HepG2 (cell line): ENCODE measurements around the gene COA3. TPM values are rescaled to one million over a fixed set of nuclear protein-coding genes. Genes with fewer than 3 reads are reported as not detected.

Source experiments
- DNMT3B ChIP-seq: conservative IDR thresholded peaks from 2 replicates; pipeline ENCODE4 v1.6.1; 2016; ENCODE audit warnings: missing biosample characterization, control low read depth
- KLF16 ChIP-seq, 2 experiments: sonication (generic) in 1 of 2; formaldehyde crosslinking in 1 of 2; IDR thresholded peaks; 2 replicates each; pipeline versions ENCODE4 v1.6.1 to v1.8.0; 2016 to 2023; ENCODE audit warnings: missing genetic modification reagents in 2 of 2, missing compliant biosample characterization in 1 of 2
- MEIS2 ChIP-seq: sonication (generic); formaldehyde crosslinking; IDR thresholded peaks from 2 replicates; pipeline ENCODE4 v1.9.0; 2021; ENCODE audit warnings: mild to moderate bottlenecking, missing genetic modification reagents
- PCBP1 ChIP-seq: fragments of 200-400 bp; formaldehyde crosslinking; IDR thresholded peaks from 2 replicates; pipeline ENCODE4 v1.6.1; 2017; ENCODE audit warnings: mild to moderate bottlenecking, low read depth, low read length, borderline replicate concordance
- PHF21A ChIP-seq: sonication (generic); formaldehyde crosslinking; IDR thresholded peaks from 2 replicates; pipeline ENCODE4 v1.5.0; 2020; ENCODE audit warnings: mild to moderate bottlenecking, missing genetic modification reagents
- PITX1 ChIP-seq: sonication (generic); formaldehyde crosslinking; IDR thresholded peaks from 2 replicates; pipeline ENCODE4 v1.5.1; 2020; ENCODE audit warnings: mild to moderate bottlenecking, missing genetic modification reagents
- RBM22 ChIP-seq: fragments of 200-400 bp; formaldehyde crosslinking; optimal IDR thresholded peaks from 2 replicates; pipeline ENCODE3; 2017; ENCODE audit warnings: mild to moderate bottlenecking, low read length, moderate library complexity
- REL ChIP-seq: sonication (generic); formaldehyde crosslinking; conservative IDR thresholded peaks from 2 replicates; pipeline ENCODE4 v1.8.0; 2022; ENCODE audit warnings: mild to moderate bottlenecking, missing genetic modification reagents, moderate library complexity
- SNRNP70 ChIP-seq: fragments of 200-400 bp; formaldehyde crosslinking; IDR thresholded peaks from 2 replicates; pipeline ENCODE4 v1.6.1; 2017; ENCODE audit warnings: mild to moderate bottlenecking, low read depth, low read length, moderate library complexity
- THAP9 ChIP-seq: sonication (generic); formaldehyde crosslinking; IDR thresholded peaks from 2 replicates; pipeline ENCODE4; 2020; ENCODE audit warnings: missing genetic modification reagents, mild to moderate bottlenecking, borderline replicate concordance
- ZBTB39 ChIP-seq: sonication (generic); formaldehyde crosslinking; IDR thresholded peaks from 2 replicates; pipeline ENCODE4 v1.5.0; 2020; ENCODE audit warnings: missing genetic modification reagents
- ZNF280B ChIP-seq: sonication (generic); formaldehyde crosslinking; IDR thresholded peaks from 2 replicates; pipeline ENCODE4 v1.5.0; 2020; ENCODE audit warnings: missing genetic modification reagents, mild to moderate bottlenecking, borderline replicate concordance
- ZNF333 ChIP-seq: sonication (generic); formaldehyde crosslinking; IDR thresholded peaks from 2 replicates; pipeline ENCODE4 v1.4.0; 2020; ENCODE audit warnings: mild to moderate bottlenecking, missing genetic modification reagents, borderline replicate concordance
- ZNF740 ChIP-seq: sonication (generic); formaldehyde crosslinking; IDR thresholded peaks from 2 replicates; pipeline ENCODE4 v1.4.0; 2020; ENCODE audit warnings: missing genetic modification reagents
- polyA plus RNA-seq, 8 experiments: library from polyadenylated mRNA; depleted of rRNA in 3 of 8; stranded (reverse) in 7 of 8; unstranded in 1 of 8; fragments of >200 nt; fragmentation: Illumina TruSeq in 4 of 8; extraction: Trizol in 4 of 8; gene quantifications; 2 replicates each; pipeline versions ENCODE4 v1.2.1 to v1.2.3, GENCODE V29; 2011 to 2016; ENCODE audit warnings: low read depth in 4 of 8, missing spikeins in 1 of 8, mixed read lengths in 1 of 8; ENCODE audit not compliant: insufficient read depth in 1 of 8
- total RNA-seq, 5 experiments: library from RNA; depleted of rRNA; stranded (reverse); fragments of >200 nt; fragmentation: Illumina TruSeq; extraction: Trizol; gene quantifications; 2 replicates each; pipeline ENCODE4 v1.2.3, GENCODE V29; 2016; ENCODE audit warnings: low read depth in 1 of 5
- TF ChIP-seq, protein P1 (sequence below): sonication (generic); formaldehyde crosslinking; IDR thresholded peaks from 2 replicates; pipeline ENCODE4 v1.4.0; 2020; ENCODE audit warnings: mild to moderate bottlenecking, low read depth, missing genetic modification reagents
- TF ChIP-seq, protein P2 (sequence below): sonication (generic); formaldehyde crosslinking; IDR thresholded peaks from 2 replicates; pipeline ENCODE4 v1.5.0; 2020; ENCODE audit warnings: missing genetic modification reagents, mild to moderate bottlenecking, borderline replicate concordance

COA3 gene
- total and polyA plus RNA-seq, 2 of the 13 experiments (the other 11 are each of a cell fraction or from before 2014, with no cell fraction given): 133 to 202 TPM

DNA sequence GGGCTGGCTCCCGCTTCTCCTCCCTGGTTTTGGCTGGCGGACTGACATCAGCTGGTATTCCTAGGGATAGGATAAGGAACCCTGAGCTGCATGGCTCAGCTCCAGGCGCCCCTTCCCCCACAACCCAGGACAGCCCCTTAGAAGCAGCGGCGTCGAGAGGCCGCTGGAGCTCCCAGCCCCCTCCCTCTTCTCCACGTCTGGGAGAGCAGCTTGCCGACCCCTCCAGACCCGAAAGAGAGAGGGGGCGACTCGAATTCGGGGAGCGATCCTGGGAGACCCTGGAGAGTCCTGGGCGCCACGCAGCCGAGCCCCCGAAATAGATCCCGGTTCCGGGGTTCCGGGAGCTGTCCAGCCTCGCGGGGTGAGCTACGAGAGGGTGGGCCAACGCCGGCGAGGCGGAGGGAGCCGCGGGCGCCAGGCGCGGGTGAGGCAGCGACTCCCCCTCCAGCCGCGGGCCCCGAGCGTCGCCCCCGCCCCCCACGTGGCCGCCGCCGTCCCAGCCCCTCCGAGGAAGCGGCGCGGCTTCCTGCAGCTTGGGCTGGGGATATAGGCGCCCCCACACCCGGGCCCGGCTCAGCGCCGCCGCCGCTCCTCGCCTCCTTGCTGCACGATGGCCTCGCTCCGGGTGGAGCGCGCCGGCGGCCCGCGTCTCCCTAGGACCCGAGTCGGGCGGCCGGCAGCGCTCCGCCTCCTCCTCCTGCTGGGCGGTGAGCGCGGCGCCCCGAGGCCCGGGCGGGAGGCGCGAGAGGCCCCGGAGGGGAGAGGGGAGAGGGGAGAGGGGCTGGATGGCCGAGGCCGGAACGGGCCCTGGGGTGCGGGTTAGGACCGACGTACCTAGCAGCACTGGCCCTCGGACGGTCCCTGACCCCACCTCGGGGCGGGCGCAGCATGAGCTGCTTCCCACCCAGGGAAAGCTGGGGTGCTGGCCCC lies 37.6 kb downstream of the COA3 start, which contains the start of gene RAMP2 (continued):
- no peak for TF ChIP-seq RBM22
- TF ChIP-seq ZBTB39 (CRISPR knock-in tag): peak; percentile 44; the same call in 1 of the 2 replicates
- no peak for TF ChIP-seq PHF21A (CRISPR knock-in tag)
- TF ChIP-seq PITX1: peak; percentile 37; the same call in 1 of the 2 replicates
- no peak for TF ChIP-seq ZNF333 (CRISPR knock-in tag)
- no peak; a peak in 1 of 4 replicates for TF ChIP-seq KLF16 (CRISPR knock-in tag; IDR thresholded peaks at IDR 0.05)
- no peak for TF ChIP-seq PCBP1
- no peak for TF ChIP-seq SNRNP70
- TF ChIP-seq MEIS2 (CRISPR knock-in tag): no peak; the same call in 1 of the 2 replicates
- no peak for TF ChIP-seq DNMT3B
- no peak for TF ChIP-seq REL (CRISPR knock-in tag)
- TF ChIP-seq, protein P1, sequence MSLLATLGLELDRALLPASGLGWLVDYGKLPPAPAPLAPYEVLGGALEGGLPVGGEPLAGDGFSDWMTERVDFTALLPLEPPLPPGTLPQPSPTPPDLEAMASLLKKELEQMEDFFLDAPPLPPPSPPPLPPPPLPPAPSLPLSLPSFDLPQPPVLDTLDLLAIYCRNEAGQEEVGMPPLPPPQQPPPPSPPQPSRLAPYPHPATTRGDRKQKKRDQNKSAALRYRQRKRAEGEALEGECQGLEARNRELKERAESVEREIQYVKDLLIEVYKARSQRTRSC (CRISPR knock-in tag): no peak
- TF ChIP-seq ZNF280B (CRISPR knock-in tag): no peak
- TF ChIP-seq THAP9 (CRISPR knock-in tag): no peak
- TF ChIP-seq ZNF740: no peak
- TF ChIP-seq, protein P2, sequence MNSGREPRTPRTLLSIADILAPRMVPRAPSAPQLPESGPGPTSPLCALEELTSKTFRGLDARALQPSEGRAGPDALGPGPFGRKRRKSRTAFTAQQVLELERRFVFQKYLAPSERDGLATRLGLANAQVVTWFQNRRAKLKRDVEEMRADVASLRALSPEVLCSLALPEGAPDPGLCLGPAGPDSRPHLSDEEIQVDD (CRISPR knock-in tag): peak; percentile 66; the same call in 1 of the 2 replicates
